AG09319 (cell line): ENCODE data around the gene EPYC.

Experiments
- DNase-seq: peaks from one replicate; pipeline ENCODE4 v3.0.0-alpha.2; 2010; ENCODE audit warnings: low read depth; ENCODE audit errors: extremely low read depth
- TF ChIP-seq, protein P1 (sequence below): IDR thresholded peaks from 2 replicates; pipeline ENCODE4 v1.5.1; 2011; ENCODE audit warnings: low read depth, mild to moderate bottlenecking, inconsistent platforms, low read length, moderate library complexity

EPYC gene

DNA sequence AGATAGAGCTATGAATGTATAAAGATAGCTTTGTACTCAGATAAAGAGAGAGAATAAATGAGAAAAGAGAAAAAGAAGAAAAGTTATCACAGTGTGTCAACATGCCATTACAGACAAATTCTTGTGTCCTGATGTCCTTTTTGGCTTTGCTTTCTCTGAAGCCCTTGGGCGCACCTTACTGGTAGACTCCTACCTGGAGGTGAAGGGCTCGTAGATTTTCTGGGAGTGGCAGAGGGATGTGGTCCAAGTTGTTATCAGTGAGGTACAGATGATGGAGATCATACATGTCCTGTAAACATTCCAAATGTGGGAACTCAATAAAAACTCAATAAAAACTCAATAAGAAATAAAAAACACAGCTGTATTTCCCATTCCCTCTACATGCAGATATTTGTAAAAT lies 34.9 kb downstream of the EPYC start:
- TF ChIP-seq, protein P1, sequence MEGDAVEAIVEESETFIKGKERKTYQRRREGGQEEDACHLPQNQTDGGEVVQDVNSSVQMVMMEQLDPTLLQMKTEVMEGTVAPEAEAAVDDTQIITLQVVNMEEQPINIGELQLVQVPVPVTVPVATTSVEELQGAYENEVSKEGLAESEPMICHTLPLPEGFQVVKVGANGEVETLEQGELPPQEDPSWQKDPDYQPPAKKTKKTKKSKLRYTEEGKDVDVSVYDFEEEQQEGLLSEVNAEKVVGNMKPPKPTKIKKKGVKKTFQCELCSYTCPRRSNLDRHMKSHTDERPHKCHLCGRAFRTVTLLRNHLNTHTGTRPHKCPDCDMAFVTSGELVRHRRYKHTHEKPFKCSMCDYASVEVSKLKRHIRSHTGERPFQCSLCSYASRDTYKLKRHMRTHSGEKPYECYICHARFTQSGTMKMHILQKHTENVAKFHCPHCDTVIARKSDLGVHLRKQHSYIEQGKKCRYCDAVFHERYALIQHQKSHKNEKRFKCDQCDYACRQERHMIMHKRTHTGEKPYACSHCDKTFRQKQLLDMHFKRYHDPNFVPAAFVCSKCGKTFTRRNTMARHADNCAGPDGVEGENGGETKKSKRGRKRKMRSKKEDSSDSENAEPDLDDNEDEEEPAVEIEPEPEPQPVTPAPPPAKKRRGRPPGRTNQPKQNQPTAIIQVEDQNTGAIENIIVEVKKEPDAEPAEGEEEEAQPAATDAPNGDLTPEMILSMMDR: no peak
- no peak for DNase-seq

DNA sequence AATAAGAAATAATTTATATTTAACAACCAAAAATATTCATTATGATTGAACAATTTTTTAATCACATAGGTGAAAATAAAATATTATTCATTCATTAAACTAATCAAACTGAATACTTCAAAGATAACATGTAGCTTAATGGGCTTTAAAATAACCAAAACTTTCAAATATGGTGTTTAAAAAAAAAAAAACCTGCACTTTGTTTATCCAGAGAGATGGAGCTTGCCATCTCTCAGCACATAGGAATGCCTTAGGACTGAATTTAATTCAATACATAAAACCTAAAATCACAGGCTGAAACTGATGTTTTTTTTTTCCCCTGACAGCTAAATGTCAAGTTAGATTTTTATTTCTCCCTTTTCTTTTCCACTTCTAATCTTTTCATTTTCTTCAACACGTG lies 35.4 kb downstream of the EPYC start:
- TF ChIP-seq, protein P1: no peak

DNA sequence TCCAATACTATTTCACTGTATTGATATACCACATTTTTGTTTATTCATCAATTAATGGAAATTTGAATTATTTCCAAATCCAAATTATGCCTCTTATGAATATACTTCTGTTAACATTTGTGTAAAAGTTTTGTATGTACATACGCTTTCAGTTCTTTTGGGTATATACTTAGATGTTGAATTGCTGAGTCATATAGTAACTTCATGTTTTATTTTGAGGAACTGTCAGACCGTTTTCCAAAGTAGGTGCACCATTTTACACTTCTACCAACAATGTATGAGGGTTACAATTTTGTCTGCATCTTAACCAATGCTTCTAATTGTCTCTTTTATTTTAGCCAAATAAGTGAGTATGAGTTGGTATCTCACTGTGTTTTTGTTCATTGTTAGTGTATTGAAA lies 39.6 kb downstream of the EPYC start:
- TF ChIP-seq, protein P1: no peak
- no peak for DNase-seq

More for the DNA sequence above, 35.4 kb downstream of the EPYC start:
- no peak for DNase-seq

DNA sequence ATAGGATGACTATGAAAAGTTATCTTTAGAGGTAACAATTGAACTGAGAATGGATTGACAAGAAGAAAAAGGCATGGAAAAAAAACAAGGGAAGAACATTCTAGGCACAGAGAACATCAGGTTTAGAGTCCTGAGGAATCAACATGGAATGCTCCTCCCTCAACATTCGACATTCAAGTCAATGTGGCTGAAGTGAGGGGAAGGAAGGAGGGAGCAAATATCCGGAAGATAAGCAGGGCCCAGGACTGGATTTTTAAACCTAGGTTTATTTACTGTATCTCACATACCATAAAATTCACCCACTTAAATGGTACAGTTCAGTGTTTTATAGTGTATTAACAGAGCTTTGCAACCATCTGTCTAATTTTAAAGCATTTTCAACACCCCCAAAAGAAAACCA lies 40.2 kb downstream of the EPYC start:
- TF ChIP-seq, protein P1: no peak
- no peak for DNase-seq

DNA sequence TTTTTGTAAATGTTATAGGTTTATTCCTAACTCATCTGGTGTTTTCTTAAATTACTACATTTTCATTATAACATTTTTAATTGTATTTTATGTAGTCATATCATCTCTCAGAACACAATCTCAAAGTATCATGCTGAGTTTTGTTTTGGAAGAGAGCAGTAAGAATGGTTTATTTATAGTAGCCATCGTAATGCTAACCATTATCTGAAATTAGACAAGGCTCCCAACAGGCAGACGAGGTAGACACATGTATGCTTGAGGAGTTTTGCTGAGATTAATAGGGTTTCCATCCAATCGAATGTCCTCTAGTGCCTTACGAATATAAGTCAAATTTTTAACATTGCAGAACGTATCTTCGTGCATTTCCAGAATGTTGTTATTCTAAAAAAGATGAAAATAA lies 40.8 kb downstream of the EPYC start:
- DNase-seq: no peak
- TF ChIP-seq, protein P1: no peak

DNA sequence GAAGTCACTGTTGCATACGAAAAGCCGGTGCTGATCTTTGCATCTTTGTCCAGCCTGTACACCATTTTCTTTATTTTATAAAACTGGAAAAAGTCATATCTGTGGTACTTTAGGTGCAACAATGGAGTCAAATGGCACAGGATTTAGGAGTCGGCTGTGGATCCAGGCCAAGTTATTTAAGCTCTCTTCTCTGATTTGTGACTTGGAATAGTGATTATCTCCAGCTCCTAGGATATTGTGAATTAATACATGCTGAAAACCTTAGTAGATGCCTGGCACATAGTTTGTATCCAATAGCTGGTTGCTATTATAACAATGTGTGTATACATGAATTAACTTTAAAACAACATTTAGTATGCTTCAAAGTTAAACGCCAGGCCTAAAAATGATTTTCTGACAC lies 43.6 kb downstream of the EPYC start:
- no peak for DNase-seq
- TF ChIP-seq, protein P1: no peak

DNA sequence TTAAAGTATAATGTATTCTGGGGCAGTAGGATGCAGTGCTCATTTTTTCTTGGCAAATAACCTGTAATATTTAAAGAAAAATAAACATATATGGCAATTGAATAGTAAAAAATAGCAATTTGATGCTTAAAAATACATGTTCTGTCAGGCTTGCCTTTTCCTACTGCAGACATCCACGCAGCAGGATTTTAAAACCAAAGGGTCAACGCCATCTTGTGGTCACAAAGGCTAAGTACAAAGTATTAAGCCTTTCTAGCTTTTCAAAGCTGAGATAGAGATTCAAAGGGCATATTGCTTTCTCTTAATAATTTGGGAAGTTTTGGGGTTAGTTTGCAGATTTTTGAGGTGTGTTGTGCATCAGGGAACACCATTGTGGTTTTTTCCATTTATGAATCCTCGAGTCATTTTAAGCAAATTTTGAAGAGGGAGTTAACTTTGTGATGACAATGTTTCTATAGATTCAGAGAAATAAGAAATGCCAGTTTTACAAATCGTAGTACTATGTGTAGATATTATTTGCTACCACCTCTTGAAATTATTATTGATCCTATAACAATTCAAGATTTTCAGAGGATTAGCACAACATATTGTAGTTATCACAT lies 45.1 kb downstream of the EPYC start:
- peak; percentile 28 for DNase-seq
- TF ChIP-seq, protein P1: peak; percentile 78
